Endothelial cell of umbilical vein (primary cell): Measurements from ENCODE around the gene PIWIL4. TPM values are rescaled to one million over a fixed set of nuclear protein-coding genes. Genes with fewer than 3 reads are reported as not detected.

Experiments used
- BruUV-seq: library from RNA; stranded (reverse); fragments of 400-500 nt; replicated peaks from 2 replicates; lab custom pipeline; 2021; lab: Mats Ljungman, UMichigan
- CTCF ChIA-PET: fragments of 300-600, 350-600 bp; sonication (Branson Sonifier 250); formaldehyde crosslinking; loops from one replicate; lab custom pipeline; 2021; ENCODE audit warnings: antibody characterized with exemption, inconsistent platforms; lab: Charles Lee
- POLR2A ChIA-PET: fragments of 300-600, 350-600 bp; sonication (Branson Sonifier 250); formaldehyde crosslinking; loops from one replicate; lab custom pipeline; 2021; ENCODE audit warnings: antibody characterized with exemption, inconsistent platforms; lab: Charles Lee
- DNase-seq: peaks from one replicate; pipeline ENCODE4 v3.0.0-alpha.2; 2011; ENCODE audit warnings: low read depth, low spot score
- FAIRE-seq: peaks from 2 replicates; lab custom pipeline; 2011; peaks lifted over from hg19 to GRCh38; lab: Jason Lieb, UNC
- H2AFZ ChIP-seq: 2 replicates; pipeline ENCODE4 v1.6.0; 2012; ENCODE audit warnings: low read depth, low read length, control low read depth, inconsistent platforms
- H3K27ac ChIP-seq: 2 replicates; pipeline ENCODE4 v1.5.1; 2011; ENCODE audit warnings: low read depth, mild to moderate bottlenecking, control low read depth, low read length, moderate library complexity; ENCODE audit not compliant: insufficient read depth
- H3K27me3 ChIP-seq, 2 experiments: 2 replicates each; pipeline versions ENCODE4 v1.6.0 to v1.6.1; 2011; ENCODE audit warnings: low read length in 2 of 2, mixed read lengths in 1 of 2; ENCODE audit not compliant: control insufficient read depth in 2 of 2, insufficient read depth in 2 of 2
- H3K36me3 ChIP-seq, 2 experiments: 2 replicates in 1 of 2; 3 replicates in 1 of 2; pipeline ENCODE4 v1.5.1; 2011; ENCODE audit warnings: low read length in 2 of 2, mild to moderate bottlenecking in 1 of 2, moderate library complexity in 1 of 2; ENCODE audit not compliant: control insufficient read depth in 2 of 2, insufficient read depth in 2 of 2; ENCODE audit errors: extremely low read depth in 1 of 2
- H3K4me1 ChIP-seq: 3 replicates; pipeline ENCODE4 v1.5.1; 2011; ENCODE audit warnings: mild to moderate bottlenecking, low read length; ENCODE audit not compliant: control insufficient read depth, insufficient read depth; ENCODE audit errors: extremely low read depth
- H3K4me2 ChIP-seq: 2 replicates; pipeline ENCODE4 v1.6.1; 2011; ENCODE audit warnings: low read length, control low read depth, mixed read lengths; ENCODE audit not compliant: insufficient read depth
- H3K4me3 ChIP-seq, 3 experiments: fragments of 200-600 bp in 1 of 3; sonication (generic), shearing (Covaris generic) in 1 of 3; replicated peaks in 1 of 3; 2 replicates each; pipeline ENCODE4 v1.5.1; 2011 to 2016; ENCODE audit warnings: control low read depth in 3 of 3, low read length in 3 of 3, mild to moderate bottlenecking in 2 of 3, inconsistent platforms in 1 of 3, low read depth in 1 of 3, moderate library complexity in 1 of 3; ENCODE audit not compliant: insufficient read depth in 1 of 3
- H3K79me2 ChIP-seq: 2 replicates; pipeline ENCODE4 v1.6.0; 2012; ENCODE audit warnings: low read length, inconsistent platforms; ENCODE audit not compliant: control insufficient read depth, insufficient read depth
- H3K9ac ChIP-seq: replicated peaks from 2 replicates; pipeline ENCODE3; 2011; ENCODE audit warnings: low read length, control low read depth; ENCODE audit not compliant: insufficient read depth; ENCODE audit errors: extremely low read depth
- H3K9me1 ChIP-seq: replicated peaks from 3 replicates; pipeline ENCODE4 v1.6.0; 2011; ENCODE audit warnings: mild to moderate bottlenecking, low read length; ENCODE audit not compliant: control insufficient read depth, insufficient read depth; ENCODE audit errors: extremely low read depth
- H3K9me3 ChIP-seq: replicated peaks from 2 replicates; pipeline ENCODE4 v1.5.1; 2012; ENCODE audit warnings: low read length, inconsistent platforms; ENCODE audit not compliant: control insufficient read depth, insufficient read depth
- H4K20me1 ChIP-seq: replicated peaks from 2 replicates; pipeline ENCODE3; 2011; ENCODE audit warnings: mild to moderate bottlenecking, low read length; ENCODE audit not compliant: control insufficient read depth, insufficient read depth; ENCODE audit errors: extremely low read depth
- EZH2 ChIP-seq: IDR thresholded peaks from 2 replicates; pipeline ENCODE4 v1.6.1; 2012; ENCODE audit warnings: borderline replicate concordance, low read depth, mild to moderate bottlenecking, moderate library complexity, low read length, inconsistent platforms; ENCODE audit not compliant: severe bottlenecking
- FOS ChIP-seq: IDR thresholded peaks from 2 replicates; pipeline ENCODE4 v1.6.1; 2011; ENCODE audit warnings: mild to moderate bottlenecking, low read length, moderate library complexity, borderline replicate concordance; ENCODE audit not compliant: insufficient read depth
- GATA2 ChIP-seq: IDR thresholded peaks from 2 replicates; pipeline ENCODE4 v1.7.0; 2011; ENCODE audit warnings: low read depth, mild to moderate bottlenecking, moderate library complexity, mixed read lengths, low read length; ENCODE audit not compliant: insufficient read length, insufficient read depth
- JUN ChIP-seq: IDR thresholded peaks from 2 replicates; pipeline ENCODE4 v1.6.1; 2011; ENCODE audit warnings: borderline replicate concordance, low read depth; ENCODE audit not compliant: insufficient read length, insufficient read depth
- MYC ChIP-seq: IDR thresholded peaks from one replicate; pipeline ENCODE4 v1.6.1; 2011; ENCODE audit warnings: mild to moderate bottlenecking, low read depth, low read length
- POLR2A ChIP-seq: IDR thresholded peaks from 2 replicates; pipeline ENCODE4 v1.6.1; 2012; ENCODE audit warnings: low read depth, mild to moderate bottlenecking, control low read depth, low read length
- POLR2AphosphoS5 ChIP-seq: IDR thresholded peaks from 2 replicates; pipeline ENCODE4 v1.6.1; 2012; ENCODE audit warnings: low read depth, mild to moderate bottlenecking, control low read depth, low read length, moderate library complexity; ENCODE audit not compliant: insufficient read depth
- dilution Hi-C: fragments of 300-500 bp; cut with MboI; formaldehyde crosslinking; loops from one replicate; pipeline ENCODE4 v1.15.0; 2019; ENCODE audit warnings: low sequenced_read_pairs; ENCODE audit not compliant: extremely low pct_ligation_motif_present
- intact Hi-C: fragments of 100-400 bp; cut with micrococcal nuclease; formaldehyde crosslinking; loops from one replicate; pipeline ENCODE4 v1.10.0; 2022
- polyA plus RNA-seq, 4 experiments: library from polyadenylated mRNA; depleted of rRNA in 3 of 4; stranded (reverse) in 3 of 4; unstranded in 1 of 4; fragments of >200 nt; gene quantifications; 2 replicates each; pipeline versions ENCODE4 v1.2.1 to v1.2.3, GENCODE V29; 2011 to 2012; ENCODE audit warnings: missing spikeins in 1 of 4
- total RNA-seq: library from RNA; stranded (reverse); gene quantifications from 2 replicates; pipeline ENCODE4 v1.2.3, GENCODE V29; 2021
- TF ChIP-seq, protein P1 (sequence below): IDR thresholded peaks from 2 replicates; pipeline ENCODE4 v1.6.1; 2011; ENCODE audit not compliant: insufficient read depth, insufficient read length
- TF ChIP-seq, protein P2 (sequence below), 2 donors: IDR thresholded peaks; 1 replicate in 1 of 2; 2 replicates in 1 of 2; pipeline ENCODE4 v1.5.1; 2011; ENCODE audit warnings: low read length in 2 of 2, mild to moderate bottlenecking in 2 of 2, moderate library complexity in 2 of 2, control low read depth in 1 of 2, inconsistent platforms in 1 of 2, low read depth in 1 of 2; ENCODE audit not compliant: insufficient read depth in 1 of 2; ENCODE audit errors: extremely low read depth in 1 of 2

PIWIL4 gene
- total and polyA plus RNA-seq, 2 donors (not counting 3 experiments of a cell fraction or from before 2014, with no cell fraction given), result 0.55 to 0.64 TPM

DNA sequence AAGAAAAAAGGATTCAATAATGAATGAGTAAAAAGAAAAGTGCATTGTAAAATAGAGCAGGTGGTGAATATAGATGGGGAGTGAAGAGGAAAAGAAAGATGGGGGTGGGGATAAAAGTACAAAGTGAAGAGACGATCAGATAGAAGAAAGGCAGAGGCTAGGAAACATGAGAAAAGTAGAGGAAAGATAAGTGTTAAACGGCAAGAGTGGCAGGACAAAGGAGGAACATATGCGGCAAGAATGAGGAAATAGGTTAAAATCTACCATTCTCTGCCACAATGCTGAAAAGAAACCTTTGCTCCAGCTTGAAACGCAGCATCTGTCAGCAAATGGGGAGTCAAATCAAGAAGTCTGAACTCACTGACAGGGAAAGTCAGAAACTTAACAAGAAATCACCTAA is 16.7 kb upstream of the PIWIL4 start:
- CTCF ChIA-PET, result interaction anchor here (1.1 kb wide), 1 partner anchor 15 kb away, joined by 3 read pairs; no protein-coding TSS in a partner anchor
- FAIRE-seq (no peak), DNase-seq (no peak)
- Histone ChIP-seq H3K4me2 (no peak overlapping the region), H4K20me1 (no peaks in the 10 kb centered on the region), H3K9me3 (no peaks in the 10 kb centered on the region), H3K79me2 (peaks cover 2% of the 10 kb centered on the region), H3K4me1 (peaks cover 5% of the 10 kb centered on the region), H3K9ac (no peak overlapping the region), H3K4me3 (no peak overlapping the region), H3K27ac (no peak overlapping the region), H3K27me3 (no peaks in the 10 kb centered on the region), H2AFZ (no peak overlapping the region), H3K9me1 (no peaks in the 10 kb centered on the region), H3K36me3 (no peaks in the 10 kb centered on the region)
- intact Hi-C loops, result no loop called here
- no TSS peak for BruUV-seq
- dilution Hi-C loops, result no loop called here
- POLR2A ChIA-PET, result no interaction called here
- TF ChIP-seq EZH2 (no peak), MYC (no peak), FOS (no peak), POLR2A (no peak), JUN (no peak), GATA2 (no peak), POLR2AphosphoS5 (no peak)
- TF ChIP-seq, protein P1, sequence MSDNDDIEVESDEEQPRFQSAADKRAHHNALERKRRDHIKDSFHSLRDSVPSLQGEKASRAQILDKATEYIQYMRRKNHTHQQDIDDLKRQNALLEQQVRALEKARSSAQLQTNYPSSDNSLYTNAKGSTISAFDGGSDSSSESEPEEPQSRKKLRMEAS, result no peak
- TF ChIP-seq, protein P2, sequence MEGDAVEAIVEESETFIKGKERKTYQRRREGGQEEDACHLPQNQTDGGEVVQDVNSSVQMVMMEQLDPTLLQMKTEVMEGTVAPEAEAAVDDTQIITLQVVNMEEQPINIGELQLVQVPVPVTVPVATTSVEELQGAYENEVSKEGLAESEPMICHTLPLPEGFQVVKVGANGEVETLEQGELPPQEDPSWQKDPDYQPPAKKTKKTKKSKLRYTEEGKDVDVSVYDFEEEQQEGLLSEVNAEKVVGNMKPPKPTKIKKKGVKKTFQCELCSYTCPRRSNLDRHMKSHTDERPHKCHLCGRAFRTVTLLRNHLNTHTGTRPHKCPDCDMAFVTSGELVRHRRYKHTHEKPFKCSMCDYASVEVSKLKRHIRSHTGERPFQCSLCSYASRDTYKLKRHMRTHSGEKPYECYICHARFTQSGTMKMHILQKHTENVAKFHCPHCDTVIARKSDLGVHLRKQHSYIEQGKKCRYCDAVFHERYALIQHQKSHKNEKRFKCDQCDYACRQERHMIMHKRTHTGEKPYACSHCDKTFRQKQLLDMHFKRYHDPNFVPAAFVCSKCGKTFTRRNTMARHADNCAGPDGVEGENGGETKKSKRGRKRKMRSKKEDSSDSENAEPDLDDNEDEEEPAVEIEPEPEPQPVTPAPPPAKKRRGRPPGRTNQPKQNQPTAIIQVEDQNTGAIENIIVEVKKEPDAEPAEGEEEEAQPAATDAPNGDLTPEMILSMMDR (IDR thresholded peaks at IDR 0.05; ENCODE audit: extremely low read depth in 1 of 2, insufficient read depth in 1 of 2, low read depth in 1 of 2, low read length in 2 of 2), result no peak
